ENCODE measurements around the gene FAM200B. TPM values are rescaled to one million over a fixed set of nuclear protein-coding genes. Genes with fewer than 3 reads are reported as not detected.
A peak's percentile ranks its signal among the peaks of the same experiment; 100 is the strongest.

Gene FAM200B
- total RNA-seq, 1 donor = 30.1 TPM

- Histone ChIP-seq H3K4me1 (ENCODE audit: insufficient read depth, low read length) (peaks cover 64% of the 10 kb centered on the region), H3K9me3 (ENCODE audit: low read depth, low read length) (no peaks in the 10 kb centered on the region), H3K4me3 (ENCODE audit: low read length) (peak overlapping the region; percentile 37), H3K27me3 (ENCODE audit: insufficient read depth, low read length) (no peaks in the 10 kb centered on the region)
Observed at GRCh38 chr4:15658136-15658770, 23.4 kb upstream of the FAM200B start.

DNA sequence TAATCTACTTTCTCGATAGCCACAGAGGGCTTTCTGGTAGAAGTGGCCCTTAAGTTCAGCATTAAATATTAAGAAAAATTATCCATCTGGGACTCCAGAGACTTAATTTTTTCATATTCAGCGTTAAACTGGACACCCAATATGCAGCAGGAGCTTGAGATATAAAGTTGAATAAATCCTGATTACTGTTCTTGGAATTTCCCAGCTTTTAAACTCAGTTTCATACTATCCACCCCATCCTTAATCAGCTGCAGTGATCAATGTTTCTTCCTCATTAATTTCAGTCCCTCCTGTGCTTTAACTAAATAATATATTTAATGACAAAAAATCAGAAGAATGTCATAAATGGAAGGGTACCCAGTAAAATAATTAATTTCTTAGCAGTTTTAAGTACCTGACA is 22.8 kb upstream of the FAM200B start:
- H3K4me1 ChIP-seq (ENCODE audit: insufficient read depth, low read length) = peaks cover 65% of the 10 kb centered on the region
- no peaks in the 10 kb centered on the region for H3K27me3 ChIP-seq (ENCODE audit: insufficient read depth, low read length)
- peak overlapping the region; percentile 37 for H3K4me3 ChIP-seq (ENCODE audit: low read length)
- H3K9me3 ChIP-seq (ENCODE audit: low read depth, low read length) = no peaks in the 10 kb centered on the region

DNA sequence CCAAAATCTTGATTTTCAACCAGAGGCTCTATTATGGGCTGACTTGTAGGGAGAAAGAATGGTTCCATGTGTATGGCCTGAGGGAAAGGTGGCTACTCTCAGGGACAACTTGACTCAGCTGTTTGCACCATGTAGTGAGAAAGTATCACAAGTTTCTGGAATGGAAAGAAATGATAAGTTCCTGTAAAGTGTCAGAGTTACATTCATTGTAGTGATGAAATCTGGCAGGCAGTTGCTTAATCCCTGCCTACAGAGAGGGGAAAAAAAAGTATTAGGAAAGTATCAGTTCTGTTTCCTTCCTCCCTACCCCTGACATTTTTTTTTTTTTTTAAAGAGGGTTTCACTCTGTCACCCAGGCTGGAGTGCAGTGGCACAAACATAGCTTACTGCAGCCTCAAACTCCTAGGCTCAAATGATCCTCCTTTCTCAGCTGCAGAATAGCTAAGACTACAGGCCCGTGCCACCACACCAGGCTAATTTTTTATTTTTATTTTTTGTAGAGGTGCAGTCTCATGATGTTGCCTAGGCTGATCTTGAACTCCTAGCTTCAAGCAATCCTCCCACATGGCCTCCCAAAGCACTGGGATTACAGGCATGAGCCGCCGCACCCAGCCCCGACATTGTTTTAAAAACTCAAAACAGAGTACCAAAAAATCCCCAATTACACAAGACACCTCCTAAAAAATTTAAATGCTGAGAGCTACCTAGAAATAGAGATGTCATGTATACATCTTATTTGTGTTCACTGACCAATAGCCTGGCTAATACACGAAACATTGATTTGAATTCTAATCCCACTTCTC is 21.7 kb upstream of the FAM200B start:
- Histone ChIP-seq H3K4me1 (ENCODE audit: insufficient read depth, low read length) (peaks cover 73% of the 10 kb centered on the region), H3K9me3 (ENCODE audit: low read depth, low read length) (no peaks in the 10 kb centered on the region), H3K4me3 (ENCODE audit: low read length) (peak overlapping the region; percentile 37), H3K27me3 (ENCODE audit: insufficient read depth, low read length) (no peaks in the 10 kb centered on the region)

DNA sequence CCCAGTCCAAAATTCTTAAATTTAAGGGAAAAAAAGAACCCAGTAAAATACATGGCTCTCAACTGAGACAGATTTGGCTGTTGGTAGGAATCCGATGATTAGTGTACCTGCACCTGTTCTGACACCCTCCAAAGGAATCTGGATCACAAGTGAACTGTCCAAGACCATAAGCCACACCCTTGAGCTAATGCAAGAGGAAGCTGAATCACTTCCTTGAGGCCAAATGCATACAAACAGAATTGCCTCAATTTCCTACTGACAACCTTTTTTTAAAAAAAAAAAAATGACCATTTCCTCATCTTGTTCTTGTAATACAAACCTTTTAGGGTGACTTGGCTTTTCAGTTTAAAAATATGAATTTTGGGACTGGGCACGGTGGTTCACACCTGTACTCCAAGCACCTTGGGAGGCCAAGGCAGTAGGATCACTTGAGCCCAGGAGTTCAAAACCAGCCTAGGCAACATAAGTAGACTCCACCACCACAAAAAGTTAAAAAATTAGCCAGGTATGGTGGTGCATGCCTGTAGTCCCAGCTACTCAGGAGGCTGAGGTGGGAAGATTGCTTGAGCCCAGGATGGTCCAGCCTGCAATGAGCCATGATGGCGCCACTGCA is 15.8 kb upstream of the FAM200B start:
- Histone ChIP-seq H3K9me3 (ENCODE audit: low read depth, low read length) (no peaks in the 10 kb centered on the region), H3K4me3 (ENCODE audit: low read length) (no peak overlapping the region), H3K27me3 (ENCODE audit: insufficient read depth, low read length) (no peaks in the 10 kb centered on the region), H3K4me1 (ENCODE audit: insufficient read depth, low read length) (peaks cover 55% of the 10 kb centered on the region)

DNA sequence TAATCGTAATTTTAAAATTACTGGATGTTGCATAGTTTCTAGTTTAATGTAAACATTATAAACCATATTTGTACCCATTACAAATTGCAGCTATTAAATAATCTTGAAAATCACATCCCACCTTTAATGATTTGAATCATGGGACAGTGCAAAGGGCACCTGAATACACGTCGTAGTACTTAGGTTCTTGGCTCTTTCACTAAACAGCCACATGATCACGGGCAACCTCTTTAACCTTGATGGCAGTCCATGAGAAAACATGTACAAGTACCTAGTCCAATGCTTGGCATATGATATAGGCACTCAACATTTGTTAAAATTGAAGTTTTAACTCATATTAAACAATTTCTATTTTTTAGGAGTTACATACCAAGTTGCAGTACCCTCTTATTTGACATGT is 14.6 kb upstream of the FAM200B start:
- Histone ChIP-seq H3K4me3 (ENCODE audit: low read length) (no peak overlapping the region), H3K9me3 (ENCODE audit: low read depth, low read length) (no peaks in the 10 kb centered on the region), H3K4me1 (ENCODE audit: insufficient read depth, low read length) (peaks cover 50% of the 10 kb centered on the region), H3K27me3 (ENCODE audit: insufficient read depth, low read length) (no peaks in the 10 kb centered on the region)

GRCh38 chr4:15668566-15669435 is 12.8 kb upstream of the FAM200B start:
- H3K4me1 ChIP-seq (ENCODE audit: insufficient read depth, low read length) = peaks cover 54% of the 10 kb centered on the region
- no peak overlapping the region for H3K4me3 ChIP-seq (ENCODE audit: low read length)
- H3K9me3 ChIP-seq (ENCODE audit: low read depth, low read length) = no peaks in the 10 kb centered on the region
- no peaks in the 10 kb centered on the region for H3K27me3 ChIP-seq (ENCODE audit: insufficient read depth, low read length)

DNA sequence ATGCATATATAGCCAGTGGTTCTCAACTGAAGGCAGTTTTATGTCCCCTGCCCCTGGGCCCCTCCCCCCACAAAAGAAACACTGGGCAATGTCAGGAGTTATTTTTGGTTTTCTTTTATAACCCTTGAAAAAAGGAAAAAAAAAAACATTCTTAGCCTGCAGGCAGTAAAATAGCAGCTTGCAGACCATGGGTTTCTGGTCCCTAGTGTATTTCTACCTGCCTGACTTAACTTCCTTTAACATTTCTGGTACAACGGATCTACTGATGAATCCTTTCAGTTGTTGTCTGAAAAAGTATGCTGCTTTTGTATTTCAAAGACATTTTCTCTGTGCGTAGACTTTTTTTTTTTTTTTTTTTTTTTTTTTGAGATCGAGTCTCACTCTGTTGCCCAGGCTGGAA is 11.1 kb upstream of the FAM200B start:
- no peak overlapping the region for H3K4me3 ChIP-seq (ENCODE audit: low read length)
- no peaks in the 10 kb centered on the region for H3K27me3 ChIP-seq (ENCODE audit: insufficient read depth, low read length)
- peaks cover 47% of the 10 kb centered on the region for H3K4me1 ChIP-seq (ENCODE audit: insufficient read depth, low read length)

GRCh38 chr4:15672101-15672500 is 9.5 kb upstream of the FAM200B start:
- Histone ChIP-seq H3K4me1 (ENCODE audit: insufficient read depth, low read length) (peaks cover 38% of the 10 kb centered on the region), H3K4me3 (ENCODE audit: low read length) (no peak overlapping the region), H3K9me3 (ENCODE audit: low read depth, low read length) (no peaks in the 10 kb centered on the region)

More for the DNA sequence above, 11.1 kb upstream of the FAM200B start:
- H3K9me3 ChIP-seq (ENCODE audit: low read depth, low read length) = no peaks in the 10 kb centered on the region

GRCh38 chr4:15673337-15673736 is 8.3 kb upstream of the FAM200B start:
- Histone ChIP-seq H3K4me3 (ENCODE audit: low read length) (no peak overlapping the region), H3K27me3 (ENCODE audit: insufficient read depth, low read length) (no peaks in the 10 kb centered on the region), H3K4me1 (ENCODE audit: insufficient read depth, low read length) (peaks cover 40% of the 10 kb centered on the region), H3K9me3 (ENCODE audit: low read depth, low read length) (no peaks in the 10 kb centered on the region)

More at GRCh38 chr4:15672101-15672500, 9.5 kb upstream of the FAM200B start:
- no peaks in the 10 kb centered on the region for H3K27me3 ChIP-seq (ENCODE audit: insufficient read depth, low read length)

DNA sequence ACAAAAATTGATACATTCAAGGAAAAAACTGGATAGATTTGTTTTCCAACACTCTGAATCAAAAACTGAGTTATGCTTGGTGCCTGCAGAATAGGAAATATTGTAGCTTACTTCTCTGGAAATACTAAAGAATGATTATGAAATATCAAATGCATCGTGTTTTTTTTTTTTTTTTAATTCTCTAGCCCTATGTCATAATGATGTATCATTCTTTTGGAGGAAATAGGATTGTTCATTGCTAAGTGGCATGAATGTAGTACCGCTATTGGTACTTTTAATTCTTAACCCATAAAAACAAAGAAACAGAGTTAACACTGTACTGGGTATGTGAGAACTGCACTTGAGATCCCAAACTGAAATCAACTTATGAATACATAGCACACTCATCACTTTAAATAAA is 7.6 kb upstream of the FAM200B start:
- H3K4me3 ChIP-seq (ENCODE audit: low read length) = no peak overlapping the region
- no peaks in the 10 kb centered on the region for H3K9me3 ChIP-seq (ENCODE audit: low read depth, low read length)
- peaks cover 43% of the 10 kb centered on the region for H3K4me1 ChIP-seq (ENCODE audit: insufficient read depth, low read length)
- H3K27me3 ChIP-seq (ENCODE audit: insufficient read depth, low read length) = no peaks in the 10 kb centered on the region

DNA sequence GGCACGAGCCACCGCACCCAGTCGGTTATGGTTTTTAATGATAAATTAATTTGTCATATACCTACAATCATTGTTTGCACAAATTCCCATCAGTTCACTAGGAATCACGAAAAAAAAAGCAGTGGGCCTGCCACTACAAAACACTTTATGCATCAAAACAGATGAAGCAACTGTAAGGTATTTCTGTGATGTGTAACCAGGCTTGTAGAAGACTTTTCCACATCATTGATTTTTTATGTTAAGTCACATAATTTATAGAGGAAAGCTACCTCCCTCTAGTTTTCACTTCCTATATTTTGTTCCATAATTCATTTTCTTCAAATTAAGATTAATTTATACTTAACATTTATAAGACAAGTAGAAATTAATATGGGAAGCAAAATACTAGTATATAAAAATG is 6.7 kb upstream of the FAM200B start:
- Histone ChIP-seq H3K4me3 (ENCODE audit: low read length) (no peak overlapping the region), H3K9me3 (ENCODE audit: low read depth, low read length) (no peaks in the 10 kb centered on the region), H3K4me1 (ENCODE audit: insufficient read depth, low read length) (peaks cover 49% of the 10 kb centered on the region), H3K27me3 (ENCODE audit: insufficient read depth, low read length) (no peaks in the 10 kb centered on the region)

DNA sequence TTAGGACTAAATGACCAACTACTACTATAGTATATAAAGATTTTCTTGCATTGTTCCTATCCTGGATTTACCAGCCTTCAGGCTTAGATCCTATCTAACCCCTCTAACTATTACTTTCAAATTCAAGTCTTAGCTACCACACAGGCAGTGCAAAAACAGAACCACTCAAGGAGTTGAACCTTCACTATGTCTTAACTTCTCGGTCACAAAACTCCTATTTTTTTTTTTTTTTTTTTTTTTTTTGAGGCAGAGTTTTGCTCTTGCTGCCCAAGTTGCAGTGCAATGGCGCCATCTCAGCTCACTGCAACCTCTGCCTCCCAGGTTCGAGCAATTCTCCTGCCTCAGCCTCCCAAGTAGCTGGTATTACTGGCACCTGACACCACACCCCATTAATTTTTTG is 6.3 kb upstream of the FAM200B start:
- Histone ChIP-seq H3K4me3 (ENCODE audit: low read length) (no peak overlapping the region), H3K9me3 (ENCODE audit: low read depth, low read length) (no peaks in the 10 kb centered on the region), H3K27me3 (ENCODE audit: insufficient read depth, low read length) (no peaks in the 10 kb centered on the region), H3K4me1 (ENCODE audit: insufficient read depth, low read length) (peaks cover 53% of the 10 kb centered on the region)

- no peak overlapping the region for H3K4me3 ChIP-seq (ENCODE audit: low read length)
- H3K4me1 ChIP-seq (ENCODE audit: insufficient read depth, low read length) = peaks cover 54% of the 10 kb centered on the region
- no peaks in the 10 kb centered on the region for H3K9me3 ChIP-seq (ENCODE audit: low read depth, low read length)
- H3K27me3 ChIP-seq (ENCODE audit: insufficient read depth, low read length) = no peaks in the 10 kb centered on the region
Observed at GRCh38 chr4:15676039-15676438, 5.6 kb upstream of the FAM200B start.

- Histone ChIP-seq H3K27me3 (ENCODE audit: insufficient read depth, low read length) (no peaks in the 10 kb centered on the region), H3K4me1 (ENCODE audit: insufficient read depth, low read length) (peaks cover 49% of the 10 kb centered on the region), H3K9me3 (ENCODE audit: low read depth, low read length) (no peaks in the 10 kb centered on the region), H3K4me3 (ENCODE audit: low read length) (no peak overlapping the region)
Observed at GRCh38 chr4:15676899-15677298, 4.7 kb upstream of the FAM200B start.

Measured in mononuclear cell (primary cell).